Liver (tissue), 9 donors: ENCODE measurements around the gene OTOA. TPM values are rescaled to one million over a fixed set of nuclear protein-coding genes. Genes with fewer than 3 reads are reported as not detected.

Source experiments
- DNase-seq: peaks from one replicate; pipeline ENCODE4 v3.0.0-alpha.2; 2017; ENCODE audit warnings: low spot score
- H3K27ac ChIP-seq, 2 donors: one replicate each; pipeline ENCODE4 v1.7.0; 2013; ENCODE audit warnings: inconsistent platforms in 2 of 2, low read length in 2 of 2, control low read depth in 1 of 2, low read depth in 1 of 2, mild to moderate bottlenecking in 1 of 2
- H3K27me3 ChIP-seq, 4 donors: one replicate each; pipeline versions ENCODE4 v1.6.1 to v1.7.0; 2013; ENCODE audit warnings: low read length in 3 of 4, inconsistent platforms in 1 of 4, mild to moderate bottlenecking in 1 of 4, moderate library complexity in 1 of 4; ENCODE audit not compliant: control insufficient read depth in 4 of 4, insufficient read depth in 4 of 4
- H3K36me3 ChIP-seq, 4 donors: one replicate each; pipeline versions ENCODE4 v1.6.1 to v1.7.0; 2013; ENCODE audit warnings: low read length in 3 of 4, mild to moderate bottlenecking in 3 of 4, low read depth in 1 of 4, moderate library complexity in 1 of 4; ENCODE audit not compliant: control insufficient read depth in 4 of 4, insufficient read depth in 3 of 4
- H3K4me1 ChIP-seq, 4 donors: one replicate each; pipeline versions ENCODE4 v1.6.1 to v1.7.0; 2013; ENCODE audit warnings: low read length in 3 of 4, mild to moderate bottlenecking in 3 of 4, moderate library complexity in 1 of 4; ENCODE audit not compliant: control insufficient read depth in 4 of 4, insufficient read depth in 4 of 4
- H3K4me3 ChIP-seq, 3 donors: one replicate each; pipeline versions ENCODE4 v1.6.1 to v1.7.0; 2013; ENCODE audit warnings: low read length in 3 of 3, control low read depth in 1 of 3, low read depth in 1 of 3, mild to moderate bottlenecking in 1 of 3
- H3K9ac ChIP-seq, 2 donors: one replicate each; pipeline ENCODE4 v1.7.0; 2013; ENCODE audit warnings: low read length in 2 of 2, mild to moderate bottlenecking in 2 of 2, moderate library complexity in 2 of 2, control low read depth in 1 of 2, low read depth in 1 of 2
- H3K9me3 ChIP-seq, 4 donors: one replicate each; pipeline versions ENCODE4 v1.6.1 to v1.7.0; 2013; ENCODE audit warnings: low read length in 3 of 4; ENCODE audit not compliant: control insufficient read depth in 4 of 4
- CTCF ChIP-seq: fragments of 150-350 bp; IDR thresholded peaks from 2 replicates; pipeline ENCODE4 v1.5.1; 2017; ENCODE audit warnings: improper control_type of control experiment, low read depth, low read length; ENCODE audit not compliant: missing input control
- EGR1 ChIP-seq, 2 donors: IDR thresholded peaks; 2 replicates each; pipeline ENCODE4 v1.6.1; 2016 to 2018; ENCODE audit warnings: antibody characterized with exemption in 2 of 2, low read depth in 2 of 2
- FOXA1 ChIP-seq: IDR thresholded peaks from 2 replicates; pipeline ENCODE4 v1.6.1; 2016; ENCODE audit warnings: antibody characterized with exemption
- FOXA2 ChIP-seq: IDR thresholded peaks from 2 replicates; pipeline ENCODE4 v1.6.1; 2016; ENCODE audit warnings: antibody characterized with exemption
- GABPA ChIP-seq, 2 donors: IDR thresholded peaks in 1 of 2; conservative IDR thresholded peaks in 1 of 2; 2 replicates each; pipeline ENCODE4 v1.6.1; 2016; ENCODE audit warnings: antibody characterized with exemption in 2 of 2, mild to moderate bottlenecking in 1 of 2, moderate library complexity in 1 of 2
- HNF4A ChIP-seq, 2 donors: conservative IDR thresholded peaks; 2 replicates each; pipeline ENCODE4 v1.6.1; 2016; ENCODE audit warnings: antibody characterized with exemption in 2 of 2, mild to moderate bottlenecking in 2 of 2
- JUND ChIP-seq, 2 donors: IDR thresholded peaks; 2 replicates each; pipeline ENCODE4 v1.6.1; 2016; ENCODE audit warnings: antibody characterized with exemption in 2 of 2
- MAX ChIP-seq: IDR thresholded peaks from 2 replicates; pipeline ENCODE4 v1.6.1; 2016; ENCODE audit warnings: antibody characterized with exemption
- NR2F2 ChIP-seq: IDR thresholded peaks from 2 replicates; pipeline ENCODE4 v1.6.1; 2016; ENCODE audit warnings: antibody characterized with exemption
- RAD21 ChIP-seq, 2 donors: IDR thresholded peaks; 2 replicates each; pipeline ENCODE4 v1.6.1; 2016; ENCODE audit warnings: antibody characterized with exemption in 2 of 2, mild to moderate bottlenecking in 2 of 2
- REST ChIP-seq: IDR thresholded peaks from 2 replicates; pipeline ENCODE4 v1.6.1; 2016; ENCODE audit warnings: antibody characterized with exemption, mild to moderate bottlenecking
- RXRA ChIP-seq, 2 donors: IDR thresholded peaks; 2 replicates each; pipeline ENCODE4 v1.6.1; 2017 to 2018; ENCODE audit warnings: antibody characterized with exemption in 2 of 2, mild to moderate bottlenecking in 1 of 2
- SP1 ChIP-seq: IDR thresholded peaks from 2 replicates; pipeline ENCODE4 v1.6.1; 2018; ENCODE audit warnings: antibody characterized with exemption, mild to moderate bottlenecking
- TAF1 ChIP-seq: conservative IDR thresholded peaks from 2 replicates; pipeline ENCODE4 v1.6.1; 2016; ENCODE audit warnings: antibody characterized with exemption, mild to moderate bottlenecking
- YY1 ChIP-seq: IDR thresholded peaks from 2 replicates; pipeline ENCODE4 v1.6.1; 2016; ENCODE audit warnings: antibody characterized with exemption, mild to moderate bottlenecking
- ZBTB33 ChIP-seq: IDR thresholded peaks from 2 replicates; pipeline ENCODE4 v1.6.1; 2016; ENCODE audit warnings: antibody characterized with exemption
- WGBS: extraction: QIAGEN DNeasy Blood & Tissue Kit; methylation state at CpG from one replicate; pipeline ENCODE4 v1.1.7; 2013; 5-methylcytosine and 5-hydroxymethylcytosine counted together
- polyA plus RNA-seq, 2 donors: library from polyadenylated mRNA; stranded (reverse) in 1 of 2; unstranded in 1 of 2; fragments of 200-250 nt in 1 of 2; fragments of >200 nt in 1 of 2; fragmentation: Nextera tagmentation in 1 of 2; extraction: Ambion mirVana in 1 of 2; gene quantifications; one replicate each; pipeline versions ENCODE4 v1.2.1 to v1.2.3, GENCODE V29; 2013 to 2015
- total RNA-seq, 2 donors: library from RNA; depleted of rRNA; stranded (reverse); fragments of >200 nt; gene quantifications; one replicate each; pipeline ENCODE4 v1.2.3, GENCODE V29; 2014
- donor health status: healthy.
- donor health status: healthy.
- donor health status: healthy.
- donor health status: healthy.
- donor health status: healthy.

Gene OTOA
- total and polyA plus RNA-seq, 4 donors, result 0.05 to 0.17 (median 0.10) TPM

- Histone ChIP-seq H3K9me3 (no peaks in the 10 kb centered on the region), H3K4me1 (no peaks in the 10 kb centered on the region), H3K4me3 (no peak overlapping the region), H3K27ac (no peak overlapping the region), H3K9ac (peak overlapping the region in 1 of 2 donors; percentile 45), H3K27me3 (no peaks in the 10 kb centered on the region), H3K36me3 (peaks cover 0 to 3% (median under 1%) of the 10 kb centered on the region in 4 donors)
- TF ChIP-seq RXRA (IDR thresholded peaks at IDR 0.05) (no peak), REST (no peak), GABPA (IDR thresholded peaks at IDR 0.05 in 1 of 2, conservative IDR thresholded peaks at IDR 0.05 in 1 of 2) (no peak), ZBTB33 (no peak), RAD21 (IDR thresholded peaks at IDR 0.05) (peak; percentile 76 to 85), FOXA2 (no peak), JUND (IDR thresholded peaks at IDR 0.05) (no peak), SP1 (no peak), EGR1 (IDR thresholded peaks at IDR 0.05; ENCODE audit: low read depth in 2 of 2) (no peak), NR2F2 (no peak), CTCF (peak; percentile 76), YY1 (no peak), MAX (no peak)
- 13% methylated on average over 4 of the region's 4 CpGs for WGBS
- DNase-seq, result no peak
Measured at GRCh38 chr16:21656795-21657768, 6.7 kb upstream of the OTOA start.

- WGBS, result 92% methylated on average over 4 of the region's 4 CpGs
- Histone ChIP-seq H3K27ac (no peak overlapping the region), H3K9me3 (no peaks in the 10 kb centered on the region), H3K4me3 (no peak overlapping the region), H3K9ac (no peak overlapping the region), H3K27me3 (no peaks in the 10 kb centered on the region), H3K4me1 (no peaks in the 10 kb centered on the region), H3K36me3 (peaks cover 0 to 3% (median under 1%) of the 10 kb centered on the region in 4 donors)
- no peak for TF ChIP-seq JUND (IDR thresholded peaks at IDR 0.05)
- no peak for TF ChIP-seq SP1
- no peak for TF ChIP-seq RXRA (IDR thresholded peaks at IDR 0.05)
- no peak for TF ChIP-seq GABPA (IDR thresholded peaks at IDR 0.05 in 1 of 2, conservative IDR thresholded peaks at IDR 0.05 in 1 of 2)
- no peak for TF ChIP-seq RAD21 (IDR thresholded peaks at IDR 0.05)
- no peak for TF ChIP-seq FOXA2
- no peak for TF ChIP-seq REST
- no peak for TF ChIP-seq ZBTB33
- no peak for TF ChIP-seq TAF1
- no peak for TF ChIP-seq HNF4A (conservative IDR thresholded peaks at IDR 0.05)
- no peak for TF ChIP-seq NR2F2
- TF ChIP-seq FOXA1, result no peak
- no peak for DNase-seq
Measured at GRCh38 chr16:21659124-21659523, 4.6 kb upstream of the OTOA start.
